Measurements from ENCODE around the gene ECHS1. TPM values are rescaled to one million over a fixed set of nuclear protein-coding genes. Genes with fewer than 3 reads are reported as not detected.

ECHS1 gene
- total and polyA plus RNA-seq, 9 of the 15 experiments (the other 6 are each of a cell fraction or from before 2014, with no cell fraction given) = 16.6 to 100 (median 68.1) TPM

GRCh38 chr10:133394064-133394663 is 21.0 kb upstream of the ECHS1 start, which contains the start of gene MTG1 (continued):
- TF ChIP-seq MGA (IDR thresholded peaks at IDR 0.05) (peak; percentile 77), ETV5 (CRISPR knock-in tag; IDR thresholded peaks at IDR 0.05; ENCODE audit: low read depth) (peak; percentile 87), CBFA2T2 (conservative IDR thresholded peaks at IDR 0.05) (no peak), FUS (optimal IDR thresholded peaks at IDR 0.05; ENCODE audit: low read depth, low read length) (peak; percentile 36), PCBP1 (IDR thresholded peaks at IDR 0.05; ENCODE audit: low read depth, low read length, poor library complexity, severe bottlenecking) (peak; percentile 76), CTBP1 (IDR thresholded peaks at IDR 0.05; ENCODE audit: borderline replicate concordance) (peak; percentile 96), RBFOX2 (IDR thresholded peaks at IDR 0.05; ENCODE audit: low read depth, low read length) (peak; percentile 93), SUPT5H (IDR thresholded peaks at IDR 0.05) (peak; percentile 76), RERE (CRISPR knock-in tag; IDR thresholded peaks at IDR 0.05; ENCODE audit: borderline replicate concordance) (0 out of 2 replicates have a peak, but pooled peaks have one; percentile 39), KLF1 (tag; IDR thresholded peaks at IDR 0.05) (peak; percentile 77; the same call in 1 of the 2 replicates), L3MBTL2 (IDR thresholded peaks at IDR 0.05) (peak; percentile 85), TRIM28 (IDR thresholded peaks at IDR 0.05) (no peak)
